Neural cell (in vitro differentiated cells): ENCODE data around the gene RBMS3. TPM values are rescaled to one million over a fixed set of nuclear protein-coding genes. Genes with fewer than 3 reads are reported as not detected.

Source experiments
- H2AFZ ChIP-seq: fragments of 200-600, 300-800 bp; sonication (generic), shearing (Covaris generic); 2 replicates; pipeline ENCODE4 v1.6.0; 2014; ENCODE audit warnings: low read depth, mild to moderate bottlenecking, antibody characterized with exemption, low read length, moderate library complexity
- H3F3A ChIP-seq: fragments of 200-600 bp; shearing (Covaris generic); 2 replicates; pipeline ENCODE4 v1.6.1; 2016; ENCODE audit warnings: mild to moderate bottlenecking, moderate library complexity, mixed read lengths, antibody characterized with exemption, low read length; ENCODE audit not compliant: insufficient read depth, poor library complexity, severe bottlenecking
- H3K27ac ChIP-seq: fragments of 200-600, 300-800 bp; sonication (generic), shearing (Covaris generic); 2 replicates; pipeline ENCODE4 v1.5.1; 2014; ENCODE audit warnings: mild to moderate bottlenecking, low read length, moderate library complexity
- H3K27me3 ChIP-seq: fragments of 300-800, 200-600 bp; sonication (generic), shearing (Covaris generic); 2 replicates; pipeline ENCODE4 v1.6.0; 2014; ENCODE audit warnings: mild to moderate bottlenecking, low read depth, low read length, moderate library complexity; ENCODE audit not compliant: insufficient read depth
- H3K36me3 ChIP-seq: fragments of 300-800, 200-600 bp; sonication (generic), shearing (Covaris generic); 2 replicates; pipeline ENCODE4 v1.5.1; 2014; ENCODE audit warnings: mild to moderate bottlenecking, antibody characterized with exemption, low read length, moderate library complexity; ENCODE audit not compliant: insufficient read depth
- H3K4me2 ChIP-seq: fragments of 300-800, 200-600 bp; sonication (generic), shearing (Covaris generic); 2 replicates; pipeline ENCODE4 v1.6.0; 2014; ENCODE audit warnings: mild to moderate bottlenecking, low read length
- H3K4me3 ChIP-seq: fragments of 300-800, 200-600 bp; sonication (generic), shearing (Covaris generic); 2 replicates; pipeline ENCODE4 v1.5.1; 2014; ENCODE audit warnings: mild to moderate bottlenecking, low read length, moderate library complexity
- H3K79me2 ChIP-seq: fragments of 200-600 bp; shearing (Covaris generic); replicated peaks from 2 replicates; pipeline ENCODE4 v1.6.0; 2014; ENCODE audit warnings: mild to moderate bottlenecking, low read length, moderate library complexity; ENCODE audit not compliant: insufficient read depth
- H3K9ac ChIP-seq: fragments of 300-800, 200-600 bp; sonication (generic), shearing (Covaris generic); 2 replicates; pipeline ENCODE4 v1.6.1; 2016; ENCODE audit warnings: mild to moderate bottlenecking, low read length, mixed read lengths
- H3K9me2 ChIP-seq: fragments of 200-600 bp; shearing (Covaris generic); 2 replicates; pipeline ENCODE4 v1.6.1; 2016; ENCODE audit warnings: mild to moderate bottlenecking, low read length, mixed read lengths; ENCODE audit not compliant: insufficient read depth
- H3K9me3 ChIP-seq: fragments of 200-600, 300-800 bp; sonication (generic), shearing (Covaris generic); 2 replicates; pipeline ENCODE4 v1.6.1; 2016; ENCODE audit warnings: mild to moderate bottlenecking, mixed run types, low read length, moderate library complexity, mixed read lengths
- H4K20me1 ChIP-seq: fragments of 200-600 bp; shearing (Covaris generic); 2 replicates; pipeline ENCODE4 v1.6.1; 2016; ENCODE audit warnings: mild to moderate bottlenecking, mixed run types; ENCODE audit not compliant: insufficient read depth
- CTCF ChIP-seq: fragments of 450-650 bp; IDR thresholded peaks from 2 replicates; pipeline ENCODE4 v1.5.1; 2014; ENCODE audit warnings: antibody characterized with exemption, mild to moderate bottlenecking, moderate library complexity; ENCODE audit not compliant: poor library complexity, severe bottlenecking
- EP300 ChIP-seq: fragments of 450-650 bp; conservative IDR thresholded peaks from 2 replicates; pipeline ENCODE4 v1.6.1; 2014; ENCODE audit warnings: antibody characterized with exemption, mild to moderate bottlenecking, moderate library complexity; ENCODE audit not compliant: poor library complexity, severe bottlenecking
- EZH2 ChIP-seq: fragments of 200-600, 300-800 bp; shearing (Covaris generic), sonication (generic); IDR thresholded peaks from 2 replicates; pipeline ENCODE4 v1.6.1; 2014; ENCODE audit warnings: antibody characterized with exemption, low read length, borderline replicate concordance, mild to moderate bottlenecking; ENCODE audit not compliant: insufficient read depth, poor library complexity, severe bottlenecking
- MXI1 ChIP-seq: fragments of 450-650 bp; conservative IDR thresholded peaks from 2 replicates; pipeline ENCODE4 v1.6.1; 2014; ENCODE audit warnings: antibody characterized with exemption, mild to moderate bottlenecking; ENCODE audit not compliant: poor library complexity, severe bottlenecking
- POLR2AphosphoS5 ChIP-seq: IDR thresholded peaks from 2 replicates; pipeline ENCODE4 v1.6.1; 2012
- RAD21 ChIP-seq: fragments of 450-650 bp; conservative IDR thresholded peaks from 2 replicates; pipeline ENCODE4 v1.6.1; 2014; ENCODE audit warnings: antibody characterized with exemption, mild to moderate bottlenecking, moderate library complexity
- REST ChIP-seq: IDR thresholded peaks from 2 replicates; pipeline ENCODE4 v1.6.1; 2012; ENCODE audit warnings: borderline replicate concordance
- SMC3 ChIP-seq: fragments of 450-650 bp; conservative IDR thresholded peaks from 2 replicates; pipeline ENCODE4 v1.6.1; 2014; ENCODE audit warnings: antibody characterized with exemption, mild to moderate bottlenecking, moderate library complexity; ENCODE audit not compliant: poor library complexity
- TAF1 ChIP-seq: IDR thresholded peaks from 2 replicates; pipeline ENCODE4 v1.6.1; 2012; ENCODE audit warnings: low read depth
- polyA plus RNA-seq: library from polyadenylated mRNA; depleted of rRNA; stranded (reverse); fragments of >200 nt; gene quantifications from 2 replicates; pipeline ENCODE4 v1.2.3, GENCODE V29; 2014

RBMS3 gene
- polyA plus RNA-seq, 1 donor from 2014 or later, result 0.53 TPM

GRCh38 chr3:29447946-29448627 is 167.2 kb downstream of the RBMS3 start:
- Histone ChIP-seq H3K4me2 (no peak overlapping the region), H3K9me3 (no peaks in the 10 kb centered on the region), H3K9me2 (no peaks in the 10 kb centered on the region), H2AFZ (no peak overlapping the region), H3K79me2 (no peaks in the 10 kb centered on the region), H4K20me1 (no peaks in the 10 kb centered on the region), H3K4me3 (no peak overlapping the region), H3K27ac (no peak overlapping the region), H3K36me3 (no peaks in the 10 kb centered on the region), H3K27me3 (peaks cover 3% of the 10 kb centered on the region), H3F3A (no peaks in the 10 kb centered on the region), H3K9ac (no peak overlapping the region)
- no peak for TF ChIP-seq CTCF
- TF ChIP-seq EP300, result no peak
- TF ChIP-seq TAF1, result no peak
- TF ChIP-seq RAD21, result no peak
- no peak for TF ChIP-seq SMC3
- TF ChIP-seq EZH2, result no peak
- TF ChIP-seq REST, result no peak
- no peak for TF ChIP-seq POLR2AphosphoS5
- TF ChIP-seq MXI1, result no peak

GRCh38 chr3:29451920-29452319 is 171.0 kb downstream of the RBMS3 start:
- Histone ChIP-seq H3K4me3 (no peak overlapping the region), H3K9me3 (no peaks in the 10 kb centered on the region), H3K9ac (no peak overlapping the region), H3F3A (no peaks in the 10 kb centered on the region), H3K36me3 (no peaks in the 10 kb centered on the region), H3K27me3 (peaks cover 3% of the 10 kb centered on the region), H4K20me1 (no peaks in the 10 kb centered on the region), H2AFZ (no peak overlapping the region), H3K9me2 (no peaks in the 10 kb centered on the region), H3K79me2 (no peaks in the 10 kb centered on the region), H3K27ac (no peak overlapping the region), H3K4me2 (no peak overlapping the region)
- TF ChIP-seq EZH2 (no peak), POLR2AphosphoS5 (no peak), REST (no peak), MXI1 (no peak), RAD21 (no peak), SMC3 (no peak), CTCF (no peak)
